GM23338 (cell line): Measurements from ENCODE around the gene CCNB3. TPM values are rescaled to one million over a fixed set of nuclear protein-coding genes. Genes with fewer than 3 reads are reported as not detected.

Experiments
- ATAC-seq: fragments of 200-7000 bp; cut with Tn5 transposase; 3 replicates; pipeline ENCODE4 v1.9.1; 2020
- DNase-seq: peaks from one replicate; pipeline ENCODE4 v3.0.0-alpha.2; 2015; ENCODE audit warnings: low spot score
- H2AFZ ChIP-seq: fragments of 200-600 bp; sonication (generic); 2 replicates; pipeline ENCODE4 v1.8.0; 2016; ENCODE audit warnings: antibody characterized with exemption, mild to moderate bottlenecking, moderate library complexity
- H3F3A ChIP-seq: fragments of 200-600 bp; sonication (generic); replicated peaks from 2 replicates; pipeline ENCODE4 v1.8.0; 2017; ENCODE audit warnings: antibody characterized with exemption, mixed run types, low read depth
- H3K27ac ChIP-seq: fragments of 200-600 bp; sonication (generic); 2 replicates; pipeline ENCODE4 v1.6.1; 2016; ENCODE audit warnings: low read depth
- H3K27me3 ChIP-seq: fragments of 200-600 bp; sonication (generic); 2 replicates; pipeline ENCODE4 v1.8.0; 2016; ENCODE audit warnings: mild to moderate bottlenecking, mixed run types, moderate library complexity; ENCODE audit not compliant: insufficient read depth
- H3K36me3 ChIP-seq: fragments of 200-600 bp; sonication (generic); 2 replicates; pipeline ENCODE4 v1.8.0; 2016; ENCODE audit warnings: mild to moderate bottlenecking; ENCODE audit not compliant: insufficient read depth
- H3K4me1 ChIP-seq: fragments of 200-600 bp; sonication (generic); 2 replicates; pipeline ENCODE4 v1.8.0; 2016; ENCODE audit warnings: mild to moderate bottlenecking, moderate library complexity; ENCODE audit not compliant: insufficient read depth
- H3K4me2 ChIP-seq: fragments of 200-600 bp; sonication (generic); 2 replicates; pipeline ENCODE4 v1.7.1; 2017; ENCODE audit warnings: mixed run types
- H3K4me3 ChIP-seq: fragments of 200-600 bp; sonication (generic); 2 replicates; pipeline ENCODE4 v1.6.1; 2016; ENCODE audit warnings: mixed run types
- H3K79me2 ChIP-seq: fragments of 200-600 bp; sonication (generic); replicated peaks from 2 replicates; pipeline ENCODE4 v1.8.0; 2017; ENCODE audit warnings: mild to moderate bottlenecking; ENCODE audit not compliant: insufficient read depth
- H3K9me2 ChIP-seq: fragments of 200-600 bp; sonication (generic); 2 replicates; pipeline ENCODE4 v1.8.0; 2017; ENCODE audit not compliant: insufficient read depth
- H4K20me1 ChIP-seq: fragments of 200-600 bp; sonication (generic); replicated peaks from 2 replicates; pipeline ENCODE4 v1.8.0; 2017; ENCODE audit warnings: mild to moderate bottlenecking; ENCODE audit not compliant: insufficient read depth
- H3K27ac Mint-ChIP-seq: 2 replicates; pipeline ENCODE4 v1.8.0; 2020; ENCODE audit warnings: inconsistent platforms, mild to moderate bottlenecking, moderate library complexity, mixed read lengths
- H3K27me3 Mint-ChIP-seq: 3 replicates; pipeline ENCODE4 v1.8.0; 2022; ENCODE audit warnings: low read depth, mild to moderate bottlenecking, moderate library complexity, mixed read lengths, inconsistent platforms; ENCODE audit not compliant: insufficient read depth, poor library complexity
- H3K36me3 Mint-ChIP-seq: 3 replicates; pipeline ENCODE4 v1.8.0; 2021; ENCODE audit warnings: low read depth, mild to moderate bottlenecking, inconsistent platforms, moderate library complexity, mixed read lengths
- H3K4me1 Mint-ChIP-seq: 3 replicates; pipeline ENCODE4 v1.8.0; 2020; ENCODE audit warnings: mild to moderate bottlenecking, inconsistent platforms, mixed read lengths
- H3K4me3 Mint-ChIP-seq: 3 replicates; pipeline ENCODE4 v1.8.0; 2021; ENCODE audit warnings: moderate library complexity, mild to moderate bottlenecking, inconsistent platforms, mixed read lengths
- H3K9me3 Mint-ChIP-seq: 3 replicates; pipeline ENCODE4 v1.8.0; 2020; ENCODE audit warnings: moderate library complexity, mild to moderate bottlenecking, inconsistent platforms, mixed read lengths
- CTCF ChIP-seq, 2 experiments: fragments of 200-600 bp in 1 of 2; sonication (generic) in 1 of 2; conservative IDR thresholded peaks; 2 replicates each; pipeline versions ENCODE4 v1.5.1 to v1.6.1; 2016 to 2017; ENCODE audit warnings: antibody characterized with exemption in 2 of 2, low read depth in 2 of 2, mild to moderate bottlenecking in 2 of 2, moderate library complexity in 1 of 2
- ETS1 ChIP-seq: IDR thresholded peaks from 2 replicates; pipeline ENCODE4 v1.6.1; 2016; ENCODE audit warnings: antibody characterized with exemption
- EZH2 ChIP-seq: fragments of 200-600 bp; sonication (generic); IDR thresholded peaks from one replicate; pipeline ENCODE4 v1.8.0; 2017; ENCODE audit warnings: antibody characterized with exemption, mild to moderate bottlenecking, low read depth; ENCODE audit not compliant: unreplicated experiment
- EZH2phosphoT487 ChIP-seq: fragments of 200-600 bp; sonication (generic); IDR thresholded peaks from one replicate; pipeline ENCODE4 v1.8.1; 2018; ENCODE audit warnings: antibody characterized with exemption; ENCODE audit not compliant: unreplicated experiment
- JUNB ChIP-seq: IDR thresholded peaks from one replicate; pipeline ENCODE4 v1.6.1; 2016; ENCODE audit warnings: antibody characterized with exemption; ENCODE audit not compliant: unreplicated experiment
- REST ChIP-seq: IDR thresholded peaks from one replicate; pipeline ENCODE4 v1.6.1; 2018; ENCODE audit warnings: antibody characterized with exemption; ENCODE audit not compliant: unreplicated experiment
- STAT1 ChIP-seq: IDR thresholded peaks from one replicate; pipeline ENCODE4 v1.6.1; 2016; ENCODE audit warnings: antibody characterized with exemption; ENCODE audit not compliant: unreplicated experiment
- ZNF114 ChIP-seq: fragments of 250-450 bp; sonication (Bioruptor Pico); IDR thresholded peaks from 2 replicates; pipeline ENCODE4 v1.5.0; 2020; ENCODE audit warnings: mild to moderate bottlenecking, moderate library complexity
- ZNF331 ChIP-seq: fragments of 250-450 bp; sonication (Bioruptor Pico); IDR thresholded peaks from 2 replicates; pipeline ENCODE4 v1.5.0; 2020; ENCODE audit warnings: low read depth, mild to moderate bottlenecking, moderate library complexity
- ZNF462 ChIP-seq: fragments of 250-450 bp; sonication (Bioruptor Pico); IDR thresholded peaks from 2 replicates; pipeline ENCODE4 v1.5.0; 2020; ENCODE audit warnings: mild to moderate bottlenecking, moderate library complexity
- polyA plus RNA-seq: library from polyadenylated mRNA; unstranded; fragments of >200 nt; fragmentation: Nextera tagmentation; extraction: Ambion mirVana; gene quantifications from 2 replicates; pipeline ENCODE4 v1.2.1, GENCODE V29; 2016
- total RNA-seq: library from RNA; depleted of rRNA; stranded (reverse); fragments of >200 nt; shearing (Covaris generic); gene quantifications from 2 replicates; pipeline ENCODE4 v1.2.3, GENCODE V29; 2014

The CCNB3 gene
- total and polyA plus RNA-seq, 2 experiments from 2014 or later: 0.13 to 1.2 TPM

- TF ChIP-seq STAT1: no peak
- no peak for TF ChIP-seq ZNF331
- no peak for TF ChIP-seq REST
- no peak for TF ChIP-seq EZH2phosphoT487
- no peak for TF ChIP-seq ETS1
- no peak for TF ChIP-seq CTCF (conservative IDR thresholded peaks at IDR 0.05; ENCODE audit: low read depth in 2 of 2)
- no peak for TF ChIP-seq JUNB
- TF ChIP-seq EZH2: no peak
- no peak for TF ChIP-seq ZNF114 (CRISPR knock-in tag)
- no peak for TF ChIP-seq ZNF462 (CRISPR knock-in tag)
- Histone ChIP-seq H3K4me2 (no peak overlapping the region), H3K27ac (no peak overlapping the region), H3K9me2 (no peaks in the 10 kb centered on the region), H3K27me3 (no peaks in the 10 kb centered on the region), H3K4me3 (no peak overlapping the region), H3K4me1 (no peaks in the 10 kb centered on the region), H2AFZ (no peak overlapping the region), H3K36me3 (no peaks in the 10 kb centered on the region), H3K79me2 (no peaks in the 10 kb centered on the region), H4K20me1 (no peaks in the 10 kb centered on the region), H3F3A (no peaks in the 10 kb centered on the region)
- no peak overlapping the region for H3K4me3 Mint-ChIP-seq
- no peak for ATAC-seq
- peaks cover 5% of the 10 kb centered on the region for H3K27me3 Mint-ChIP-seq
- H3K9me3 Mint-ChIP-seq: no peaks in the 10 kb centered on the region
- no peaks in the 10 kb centered on the region for H3K4me1 Mint-ChIP-seq
- H3K36me3 Mint-ChIP-seq: peaks cover 27% of the 10 kb centered on the region
- no peak overlapping the region for H3K27ac Mint-ChIP-seq
- no peak for DNase-seq
Observed at GRCh38 chrX:50375481-50376267, 171.1 kb downstream of the CCNB3 start.
